CD4-positive, alpha-beta T cell (primary cell): ENCODE data around the gene SNU13. TPM values are rescaled to one million over a fixed set of nuclear protein-coding genes. Genes with fewer than 3 reads are reported as not detected.

Experiments
- ATAC-seq: fragments of 200-7000 bp; cut with Tn5 transposase; one replicate; pipeline ENCODE4 v1.10.0; 2022; ENCODE audit warnings: mild to moderate bottlenecking; ENCODE audit not compliant: poor library complexity
- CTCF ChIA-PET: fragments of 350-600 bp; sonication (Branson Sonifier 250); formaldehyde crosslinking; loops from one replicate; lab custom pipeline; 2021; ENCODE audit warnings: antibody characterized with exemption, inconsistent platforms; lab: Charles Lee
- POLR2A ChIA-PET: fragments of 350-600 bp; sonication (Branson Sonifier 250); formaldehyde crosslinking; loops from one replicate; lab custom pipeline; 2021; ENCODE audit warnings: antibody characterized with exemption, inconsistent platforms; lab: Charles Lee
- DNase-seq, 14 experiments: peaks; one replicate each; pipeline ENCODE4 v3.0.0-alpha.2; 2013 to 2020; ENCODE audit warnings: mixed read lengths in 2 of 14
- H3K27ac ChIP-seq, 2 donors: one replicate each; pipeline versions ENCODE4 v1.5.1 to v1.7.0; 2013; ENCODE audit warnings: low read length in 2 of 2, low read depth in 1 of 2, mild to moderate bottlenecking in 1 of 2
- H3K27me3 ChIP-seq, 2 experiments: 1 replicate in 1 of 2; 2 replicates in 1 of 2; pipeline versions ENCODE4 v1.6.1 to v1.7.0; 2013; ENCODE audit warnings: low read length in 2 of 2, control low read depth in 1 of 2, mild to moderate bottlenecking in 1 of 2, moderate library complexity in 1 of 2; ENCODE audit not compliant: insufficient read depth in 2 of 2, control insufficient read depth in 1 of 2
- H3K36me3 ChIP-seq: one replicate; pipeline ENCODE4 v1.6.1; 2013; ENCODE audit warnings: low read length, control low read depth; ENCODE audit not compliant: insufficient read depth
- H3K4me1 ChIP-seq: one replicate; pipeline ENCODE4 v1.6.1; 2013; ENCODE audit warnings: low read length, control low read depth; ENCODE audit not compliant: insufficient read depth
- H3K4me3 ChIP-seq: one replicate; pipeline ENCODE4 v1.5.1; 2013; ENCODE audit warnings: mild to moderate bottlenecking, low read length, moderate library complexity
- H3K9me3 ChIP-seq, 2 experiments: 1 replicate in 1 of 2; 2 replicates in 1 of 2; pipeline versions ENCODE4 v1.6.1 to v1.7.0; 2013; ENCODE audit warnings: low read length in 2 of 2, mild to moderate bottlenecking in 2 of 2, control low read depth in 1 of 2, moderate library complexity in 1 of 2; ENCODE audit not compliant: control insufficient read depth in 1 of 2, insufficient read depth in 1 of 2
- H3K27ac Mint-ChIP-seq: one replicate; pipeline ENCODE4 v1.8.0; 2020; ENCODE audit warnings: mixed read lengths
- H3K27me3 Mint-ChIP-seq: one replicate; pipeline ENCODE4 v1.8.0; 2021; ENCODE audit warnings: mixed read lengths
- H3K36me3 Mint-ChIP-seq: one replicate; pipeline ENCODE4 v1.8.0; 2021; ENCODE audit warnings: low read depth, mixed read lengths
- H3K4me1 Mint-ChIP-seq: one replicate; pipeline ENCODE4 v1.8.0; 2021; ENCODE audit warnings: low read depth, mixed read lengths
- H3K4me3 Mint-ChIP-seq: one replicate; pipeline ENCODE4 v1.8.0; 2020; ENCODE audit warnings: mild to moderate bottlenecking, mixed read lengths
- H3K9me3 Mint-ChIP-seq: one replicate; pipeline ENCODE4 v1.8.0; 2020; ENCODE audit warnings: mixed read lengths
- intact Hi-C, 2 experiments: fragments of 100-400 bp; cut with DNase I in 1 of 2; cut with micrococcal nuclease in 1 of 2; formaldehyde crosslinking; loops; one replicate each; pipeline versions ENCODE4 v1.15.1 to v1.9.0; 2023 to 2025; cut with DNase I, micrococcal nuclease
- total RNA-seq, 174 experiments: library from RNA in 2 of 174; stranded (reverse) in 2 of 174; gene quantifications; one replicate each; pipeline ENCODE4 v1.2.3 and lab custom pipeline; 2021 to 2026
- TF ChIP-seq, protein P1 (sequence below): fragments of 200-600 bp; IDR thresholded peaks from one replicate; pipeline ENCODE4 v1.8.0; 2022; ENCODE audit warnings: antibody characterized with exemption, mild to moderate bottlenecking

Gene SNU13
- total RNA-seq, 2 experiments from 2014 or later = 134 to 140 TPM

DNA sequence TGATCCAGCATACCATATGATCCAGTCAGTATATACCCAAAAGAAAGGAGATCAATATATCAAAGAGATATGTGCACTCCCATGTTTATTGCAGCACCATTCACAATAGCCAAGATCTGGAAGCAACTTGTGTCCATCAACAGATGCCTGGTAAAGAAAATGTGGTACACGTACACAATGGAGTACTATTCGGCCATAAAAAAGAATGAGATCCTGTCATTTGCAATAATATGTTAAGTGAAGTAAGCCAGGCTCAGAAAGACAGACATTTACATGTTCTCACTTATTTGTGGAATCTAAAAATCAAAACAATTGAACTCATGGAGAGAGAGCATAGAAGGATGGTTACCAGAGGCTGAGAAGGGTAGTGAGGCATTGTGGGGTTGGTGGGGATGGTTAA lies 27.0 kb downstream of the SNU13 start:
- H3K4me3 Mint-ChIP-seq = no peak overlapping the region
- Histone ChIP-seq H3K4me1 (peaks cover 4% of the 10 kb centered on the region), H3K27me3 (no peaks in the 10 kb centered on the region), H3K27ac (no peak overlapping the region), H3K9me3 (no peaks in the 10 kb centered on the region), H3K4me3 (no peak overlapping the region), H3K36me3 (peaks cover 75% of the 10 kb centered on the region)
- no peaks in the 10 kb centered on the region for H3K27me3 Mint-ChIP-seq
- TF ChIP-seq, protein P1, sequence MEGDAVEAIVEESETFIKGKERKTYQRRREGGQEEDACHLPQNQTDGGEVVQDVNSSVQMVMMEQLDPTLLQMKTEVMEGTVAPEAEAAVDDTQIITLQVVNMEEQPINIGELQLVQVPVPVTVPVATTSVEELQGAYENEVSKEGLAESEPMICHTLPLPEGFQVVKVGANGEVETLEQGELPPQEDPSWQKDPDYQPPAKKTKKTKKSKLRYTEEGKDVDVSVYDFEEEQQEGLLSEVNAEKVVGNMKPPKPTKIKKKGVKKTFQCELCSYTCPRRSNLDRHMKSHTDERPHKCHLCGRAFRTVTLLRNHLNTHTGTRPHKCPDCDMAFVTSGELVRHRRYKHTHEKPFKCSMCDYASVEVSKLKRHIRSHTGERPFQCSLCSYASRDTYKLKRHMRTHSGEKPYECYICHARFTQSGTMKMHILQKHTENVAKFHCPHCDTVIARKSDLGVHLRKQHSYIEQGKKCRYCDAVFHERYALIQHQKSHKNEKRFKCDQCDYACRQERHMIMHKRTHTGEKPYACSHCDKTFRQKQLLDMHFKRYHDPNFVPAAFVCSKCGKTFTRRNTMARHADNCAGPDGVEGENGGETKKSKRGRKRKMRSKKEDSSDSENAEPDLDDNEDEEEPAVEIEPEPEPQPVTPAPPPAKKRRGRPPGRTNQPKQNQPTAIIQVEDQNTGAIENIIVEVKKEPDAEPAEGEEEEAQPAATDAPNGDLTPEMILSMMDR = no peak
- no peak overlapping the region for H3K27ac Mint-ChIP-seq
- peaks cover 4% of the 10 kb centered on the region for H3K4me1 Mint-ChIP-seq
- peaks cover 80% of the 10 kb centered on the region for H3K36me3 Mint-ChIP-seq
- DNase-seq (no peak), ATAC-seq (no peak)
- no peaks in the 10 kb centered on the region for H3K9me3 Mint-ChIP-seq
- intact Hi-C loops = loop anchor here in 1 of 2 experiments (10.0 kb wide), 1 partner anchor 413 kb away; the partner anchor contains the start of genes NAGA, PHETA2 and SMDT1
- CTCF ChIA-PET = interaction anchor here (1.9 kb wide), 1 partner anchor 36 kb away, joined by 6 read pairs; no protein-coding TSS in a partner anchor
- POLR2A ChIA-PET = interaction anchor here (0.7 to 1.4 kb wide), 2 partner anchors 41 to 251 kb away, joined by 3 to 5 read pairs; partner anchors contain the start of genes DESI1 and XRCC6

DNA sequence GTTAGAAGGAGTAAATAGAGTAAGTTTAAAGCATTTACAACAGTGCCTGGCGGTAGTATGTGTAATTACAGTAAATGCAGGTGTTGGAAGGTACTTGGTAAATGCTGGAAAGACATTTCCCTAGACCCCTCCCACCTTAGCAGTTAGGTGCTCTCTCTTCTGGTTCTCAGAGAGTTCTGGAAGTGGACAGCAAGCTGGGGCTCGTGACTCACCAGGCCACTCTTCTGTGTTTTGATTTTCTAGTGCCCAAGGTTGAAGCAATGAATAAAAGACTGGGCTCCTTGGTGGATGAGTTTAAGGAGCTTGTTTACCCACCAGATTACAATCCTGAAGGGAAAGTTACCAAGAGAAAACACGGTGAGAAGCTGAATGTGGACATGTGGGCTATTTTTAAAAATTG lies 27.6 kb downstream of the SNU13 start:
- H3K4me3 Mint-ChIP-seq = no peak overlapping the region
- TF ChIP-seq, protein P1 = no peak
- Histone ChIP-seq H3K27ac (no peak overlapping the region), H3K36me3 (peaks cover 81% of the 10 kb centered on the region), H3K9me3 (no peaks in the 10 kb centered on the region), H3K4me3 (no peak overlapping the region), H3K27me3 (no peaks in the 10 kb centered on the region), H3K4me1 (no peaks in the 10 kb centered on the region)
- intact Hi-C loops = loop anchor here in 1 of 2 experiments (10.0 kb wide), 1 partner anchor 414 kb away; the partner anchor contains the start of genes NAGA, PHETA2 and SMDT1
- POLR2A ChIA-PET = interaction anchor here (0.7 to 1.4 kb wide), 2 partner anchors 40 to 251 kb away, joined by 3 to 5 read pairs; partner anchors contain the start of genes DESI1 and XRCC6
- H3K27me3 Mint-ChIP-seq = no peaks in the 10 kb centered on the region
- no peak overlapping the region for H3K27ac Mint-ChIP-seq
- peaks cover 80% of the 10 kb centered on the region for H3K36me3 Mint-ChIP-seq
- ATAC-seq = no peak
- H3K4me1 Mint-ChIP-seq = no peaks in the 10 kb centered on the region
- CTCF ChIA-PET = interaction anchor here (1.9 kb wide), 1 partner anchor 36 kb away, joined by 6 read pairs; no protein-coding TSS in a partner anchor
- DNase-seq = no peak
- no peaks in the 10 kb centered on the region for H3K9me3 Mint-ChIP-seq

DNA sequence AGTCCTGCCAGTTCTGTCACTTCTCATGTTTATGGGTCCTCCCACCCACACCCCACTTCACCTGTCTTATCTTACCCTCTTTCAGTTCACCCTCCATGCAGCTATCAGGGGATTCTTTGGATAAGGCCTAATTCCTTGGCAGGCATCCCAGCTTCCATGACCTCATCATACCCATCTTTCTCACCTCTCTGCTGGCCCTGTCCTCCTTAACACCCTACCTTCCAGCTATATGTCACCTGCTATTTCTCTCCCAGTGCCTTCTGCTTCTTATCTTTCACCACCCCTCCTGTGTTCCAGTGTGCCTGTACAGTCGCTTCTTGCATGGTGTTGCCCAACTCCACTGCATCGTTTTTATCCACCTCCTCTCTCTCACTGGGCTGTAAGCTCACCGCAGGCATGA lies 28.3 kb downstream of the SNU13 start:
- H3K4me1 Mint-ChIP-seq = no peaks in the 10 kb centered on the region
- TF ChIP-seq, protein P1 = no peak
- peaks cover 88% of the 10 kb centered on the region for H3K36me3 ChIP-seq
- no peaks in the 10 kb centered on the region for H3K4me1 ChIP-seq
- H3K27me3 Mint-ChIP-seq = no peaks in the 10 kb centered on the region
- peaks cover 87% of the 10 kb centered on the region for H3K36me3 Mint-ChIP-seq
- no peak for DNase-seq
- intact Hi-C loops = loop anchor here in 1 of 2 experiments (10.0 kb wide), 1 partner anchor 414 kb away; the partner anchor contains the start of genes NAGA, PHETA2 and SMDT1
- CTCF ChIA-PET = interaction anchor here (1.9 kb wide), 1 partner anchor 37 kb away, joined by 6 read pairs; no protein-coding TSS in a partner anchor
- H3K27ac ChIP-seq = no peak overlapping the region
- H3K27ac Mint-ChIP-seq = peak overlapping the region; percentile 17
- POLR2A ChIA-PET = interaction anchor here (0.9 to 1.4 kb wide), 3 partner anchors 10 to 39 kb away, joined by 3 to 5 read pairs (median 3); partner anchors contain the start of genes DESI1 and XRCC6
- no peak for ATAC-seq
- H3K9me3 ChIP-seq = no peaks in the 10 kb centered on the region
- no peaks in the 10 kb centered on the region for H3K9me3 Mint-ChIP-seq
- no peak overlapping the region for H3K4me3 Mint-ChIP-seq
- H3K4me3 ChIP-seq = no peak overlapping the region
- H3K27me3 ChIP-seq = no peaks in the 10 kb centered on the region
